ENCODE data around the gene B3GNT3. TPM values are rescaled to one million over a fixed set of nuclear protein-coding genes. Genes with fewer than 3 reads are reported as not detected.

Gene B3GNT3
- total and polyA plus RNA-seq, 9 of the 15 experiments (the other 6 are each of a cell fraction or from before 2014, with no cell fraction given) = 0.06 to 0.11 (median 0.07) TPM; not detected in 6

DNA sequence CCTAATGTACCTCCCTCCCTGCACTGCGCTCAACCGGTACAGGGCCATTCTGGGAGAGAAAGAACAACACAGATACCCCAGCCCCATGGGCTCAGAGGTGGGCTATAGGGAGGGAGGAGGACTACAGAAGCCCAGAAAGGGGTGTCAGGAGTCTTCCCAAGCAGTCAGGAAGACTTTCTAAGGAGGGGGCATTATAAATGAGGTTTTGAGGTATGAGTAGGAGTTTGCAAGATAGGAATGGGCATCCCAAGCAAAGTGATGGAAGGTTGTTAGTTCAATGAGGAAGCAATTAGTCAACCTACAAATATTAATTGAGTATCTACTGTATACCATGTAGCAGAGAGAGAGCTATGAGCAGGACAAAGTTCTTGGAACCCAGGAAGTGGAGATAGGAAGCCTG is 6.3 kb upstream of the B3GNT3 start:
- TF ChIP-seq, protein P1, sequence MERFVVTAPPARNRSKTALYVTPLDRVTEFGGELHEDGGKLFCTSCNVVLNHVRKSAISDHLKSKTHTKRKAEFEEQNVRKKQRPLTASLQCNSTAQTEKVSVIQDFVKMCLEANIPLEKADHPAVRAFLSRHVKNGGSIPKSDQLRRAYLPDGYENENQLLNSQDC (CRISPR knock-in tag; IDR thresholded peaks at IDR 0.05) = no peak
- TF ChIP-seq SUPT5H (IDR thresholded peaks at IDR 0.05) = 0 out of 2 replicates have a peak, but pooled peaks have one; percentile 31
- FAIRE-seq (no peak), DNase-seq (ENCODE audit: extremely low read depth in 1 of 4, low spot score in 3 of 4) (no peak), ATAC-seq (no peak)
- Histone ChIP-seq H3K27ac (ENCODE audit: extremely low read depth, low read depth, low read length) (no peak overlapping the region), H4K20me1 (replicated peaks; ENCODE audit: control insufficient read depth, insufficient read depth, low read length) (0 out of 2 replicates have a peak, but pooled peaks cover 6% of the 10 kb centered on the region), H3K9ac (ENCODE audit: insufficient read depth in 1 of 2, low read depth in 2 of 2, low read length in 2 of 2) (no peak overlapping the region), H2AFZ (ENCODE audit: low read depth, low read length) (no peak overlapping the region), H3K4me2 (ENCODE audit: insufficient read depth, low read length) (no peak overlapping the region), H3K79me2 (ENCODE audit: control insufficient read depth, insufficient read depth, low read length) (no peaks in the 10 kb centered on the region), H3K27me3 (ENCODE audit: control insufficient read depth in 2 of 2, insufficient read depth in 2 of 2, low read length in 2 of 2) (no peaks in the 10 kb centered on the region), H3K9me1 (ENCODE audit: control insufficient read depth, insufficient read depth, low read length) (no peaks in the 10 kb centered on the region), H3K4me1 (replicated peaks in 1 of 2; ENCODE audit: control insufficient read depth in 2 of 2, insufficient read depth in 2 of 2, low read length in 2 of 2) (peaks cover 6 to 10% of the 10 kb centered on the region in 2 experiments; a peak in 3 of 5 replicates), H3K36me3 (ENCODE audit: control insufficient read depth, insufficient read depth, low read length) (peaks cover 18% of the 10 kb centered on the region; the same call in 2 of the 3 replicates), H3K4me3 (no peak overlapping the region), H3K9me3 (replicated peaks; ENCODE audit: control insufficient read depth, insufficient read depth, low read depth, low read length) (no peaks in the 10 kb centered on the region)
- in situ Hi-C loops (cut with MboI) = no loop called here
- BruUV-seq (replicated peaks) = no TSS peak
- ChIA-PET POLR2A (interaction anchor here (0.6 to 1.6 kb wide), 3 partner anchors 14 to 144 kb away, joined by 3 to 6 read pairs (median 4); partner anchors contain the start of gene CCDC124), CTCF (ENCODE audit: low intra/inter-chr PET ratio) (no interaction called here)
- intact Hi-C loops (cut with micrococcal nuclease) = no loop called here
- WGBS (ENCODE audit: insufficient coverage, low coverage, missing lambda C conversion rate) = 100% methylated on average over 2 of the region's 2 CpGs

DNA sequence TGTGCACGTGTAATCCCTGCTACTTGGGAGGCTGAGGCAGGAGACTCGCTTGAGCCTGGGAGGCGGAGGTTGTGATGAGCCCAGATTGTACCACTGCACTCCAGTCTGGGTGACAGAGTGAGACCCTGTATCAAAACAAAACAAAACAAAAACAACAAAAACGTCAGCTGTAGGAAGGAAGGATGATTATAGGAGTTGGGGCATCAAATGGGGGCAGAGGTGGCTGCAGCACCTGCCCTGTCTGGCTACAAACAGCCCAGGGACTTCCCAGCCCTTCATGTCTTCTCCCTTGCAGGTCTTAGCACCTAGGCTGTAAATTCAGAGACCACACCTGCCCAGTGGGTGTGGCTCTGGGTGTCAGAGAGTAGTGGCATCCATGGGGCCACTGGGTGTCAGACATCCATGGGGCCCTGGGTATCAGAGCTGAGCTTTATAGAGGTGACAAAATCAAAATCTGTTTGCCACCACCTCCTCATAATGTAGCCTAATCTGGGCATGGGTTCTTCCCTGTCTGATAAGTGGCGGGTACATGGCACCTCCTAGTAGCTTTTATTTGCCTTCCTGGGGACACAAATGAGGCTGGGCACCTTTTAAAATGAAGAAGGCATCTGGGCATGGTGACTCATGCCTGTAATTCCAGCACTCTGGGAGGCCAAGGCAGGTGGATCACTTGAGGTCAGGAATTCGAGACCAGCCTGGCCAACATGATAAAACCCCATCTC is 4.7 kb upstream of the B3GNT3 start:
- H4K20me1 ChIP-seq (replicated peaks; ENCODE audit: control insufficient read depth, insufficient read depth, low read length) = no peaks in the 10 kb centered on the region
- H3K4me3 ChIP-seq = no peak overlapping the region
- FAIRE-seq (no peak), ATAC-seq (no peak), DNase-seq (ENCODE audit: extremely low read depth in 1 of 4, low spot score in 3 of 4) (no peak)
- no peak overlapping the region for H3K4me2 ChIP-seq (ENCODE audit: insufficient read depth, low read length)
- no peaks in the 10 kb centered on the region for H3K79me2 ChIP-seq (ENCODE audit: control insufficient read depth, insufficient read depth, low read length)
- ChIA-PET POLR2A (interaction anchor here (1.6 kb wide), 2 partner anchors 16 to 143 kb away, joined by 4 to 6 read pairs; partner anchors contain the start of gene CCDC124), CTCF (ENCODE audit: low intra/inter-chr PET ratio) (interaction anchor here (0.6 kb wide), 1 partner anchor 65 kb away, joined by 3 read pairs; no protein-coding TSS in a partner anchor)
- no peaks in the 10 kb centered on the region for H3K9me3 ChIP-seq (replicated peaks; ENCODE audit: control insufficient read depth, insufficient read depth, low read depth, low read length)
- no peaks in the 10 kb centered on the region for H3K27me3 ChIP-seq (ENCODE audit: control insufficient read depth in 2 of 2, insufficient read depth in 2 of 2, low read length in 2 of 2)
- 43% methylated on average over 6 of the region's 6 CpGs for WGBS (ENCODE audit: insufficient coverage, low coverage, missing lambda C conversion rate)
- H2AFZ ChIP-seq (ENCODE audit: low read depth, low read length) = no peak overlapping the region
- H3K36me3 ChIP-seq (ENCODE audit: control insufficient read depth, insufficient read depth, low read length) = peaks cover 6% of the 10 kb centered on the region; the same call in 1 of the 3 replicates
- no peak for TF ChIP-seq ELF1 (tag; IDR thresholded peaks at IDR 0.05)
- TF ChIP-seq, protein P2, sequence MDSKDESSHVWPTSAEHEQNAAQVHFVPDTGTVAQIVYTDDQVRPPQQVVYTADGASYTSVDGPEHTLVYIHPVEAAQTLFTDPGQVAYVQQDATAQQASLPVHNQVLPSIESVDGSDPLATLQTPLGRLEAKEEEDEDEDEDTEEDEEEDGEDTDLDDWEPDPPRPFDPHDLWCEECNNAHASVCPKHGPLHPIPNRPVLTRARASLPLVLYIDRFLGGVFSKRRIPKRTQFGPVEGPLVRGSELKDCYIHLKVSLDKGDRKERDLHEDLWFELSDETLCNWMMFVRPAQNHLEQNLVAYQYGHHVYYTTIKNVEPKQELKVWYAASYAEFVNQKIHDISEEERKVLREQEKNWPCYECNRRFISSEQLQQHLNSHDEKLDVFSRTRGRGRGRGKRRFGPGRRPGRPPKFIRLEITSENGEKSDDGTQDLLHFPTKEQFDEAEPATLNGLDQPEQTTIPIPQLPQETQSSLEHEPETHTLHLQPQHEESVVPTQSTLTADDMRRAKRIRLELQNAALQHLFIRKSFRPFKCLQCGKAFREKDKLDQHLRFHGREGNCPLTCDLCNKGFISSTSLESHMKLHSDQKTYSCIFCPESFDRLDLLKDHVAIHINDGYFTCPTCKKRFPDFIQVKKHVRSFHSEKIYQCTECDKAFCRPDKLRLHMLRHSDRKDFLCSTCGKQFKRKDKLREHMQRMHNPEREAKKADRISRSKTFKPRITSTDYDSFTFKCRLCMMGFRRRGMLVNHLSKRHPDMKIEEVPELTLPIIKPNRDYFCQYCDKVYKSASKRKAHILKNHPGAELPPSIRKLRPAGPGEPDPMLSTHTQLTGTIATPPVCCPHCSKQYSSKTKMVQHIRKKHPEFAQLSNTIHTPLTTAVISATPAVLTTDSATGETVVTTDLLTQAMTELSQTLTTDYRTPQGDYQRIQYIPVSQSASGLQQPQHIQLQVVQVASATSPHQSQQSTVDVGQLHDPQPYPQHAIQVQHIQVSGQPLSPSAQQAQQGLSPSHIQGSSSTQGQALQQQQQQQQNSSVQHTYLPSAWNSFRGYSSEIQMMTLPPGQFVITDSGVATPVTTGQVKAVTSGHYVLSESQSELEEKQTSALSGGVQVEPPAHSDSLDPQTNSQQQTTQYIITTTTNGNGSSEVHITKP (IDR thresholded peaks at IDR 0.05; ENCODE audit: partially characterized antibody) = peak; percentile 93
- BruUV-seq (replicated peaks) = no TSS peak
- in situ Hi-C loops (cut with MboI) = no loop called here
- H3K9ac ChIP-seq (ENCODE audit: insufficient read depth in 1 of 2, low read depth in 2 of 2, low read length in 2 of 2) = no peak overlapping the region
- H3K27ac ChIP-seq (ENCODE audit: extremely low read depth, low read depth, low read length) = no peak overlapping the region
- H3K9me1 ChIP-seq (ENCODE audit: control insufficient read depth, insufficient read depth, low read length) = no peaks in the 10 kb centered on the region
- peaks cover 13 to 14% of the 10 kb centered on the region in 2 experiments; a peak in 4 of 5 replicates for H3K4me1 ChIP-seq (replicated peaks in 1 of 2; ENCODE audit: control insufficient read depth in 2 of 2, insufficient read depth in 2 of 2, low read length in 2 of 2)
- intact Hi-C loops (cut with micrococcal nuclease) = loop anchor here (5.0 kb wide), 1 partner anchor 67 kb away; the partner anchor contains the start of gene RPL18A

All from K562 (cell line).